ENCODE data around the gene COBL.

Gene COBL

DNA sequence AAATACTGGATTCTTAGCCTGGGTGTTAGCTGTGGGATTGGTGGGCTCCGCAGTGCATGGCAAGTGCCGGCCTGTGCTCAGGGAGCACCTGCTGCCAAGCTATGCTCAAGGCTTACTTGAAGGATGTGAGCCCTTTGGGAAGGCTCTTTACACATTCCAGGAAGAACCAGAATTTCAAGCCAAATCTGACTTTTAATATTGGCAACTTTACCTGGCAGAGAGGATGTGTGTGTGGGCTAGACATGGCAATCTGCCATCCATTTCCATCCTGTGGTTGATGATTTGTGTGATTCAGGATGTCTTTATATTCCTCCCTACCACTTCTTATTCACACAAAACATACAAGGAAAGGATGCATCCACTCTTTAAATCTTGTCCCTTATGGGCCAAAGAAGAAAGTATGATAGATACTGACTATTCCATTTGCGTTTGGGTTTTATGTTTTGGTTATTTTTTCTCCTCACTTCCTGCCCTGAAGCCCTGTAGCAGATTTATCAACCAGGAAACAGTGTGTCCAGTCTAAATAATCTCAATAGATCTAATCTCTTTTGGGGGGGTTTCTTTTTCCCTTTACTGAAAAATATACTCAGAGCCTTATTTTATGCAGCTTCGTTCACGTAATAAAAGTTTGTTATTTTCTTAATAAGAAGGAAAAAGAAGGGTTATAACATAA lies 247.1 kb downstream of the COBL start:
- no peak for DNase-seq

DNA sequence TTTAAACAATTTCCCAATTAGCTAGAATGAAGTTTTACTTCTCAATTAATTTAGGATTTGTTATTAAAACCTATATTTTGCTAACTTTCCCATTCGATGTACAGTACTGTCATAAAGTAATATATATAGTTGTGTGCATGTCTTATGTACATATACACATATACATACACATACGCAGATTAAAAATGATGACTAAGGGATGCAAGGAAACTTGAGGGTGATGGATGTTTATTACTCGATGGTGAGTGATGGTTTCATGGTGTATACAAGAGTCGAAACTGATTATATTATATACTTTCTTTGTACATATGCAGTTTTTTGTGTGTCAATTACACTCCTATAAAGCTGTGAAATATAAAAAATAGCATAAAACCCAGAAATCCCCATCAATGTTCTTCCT lies 248.2 kb downstream of the COBL start:
- DNase-seq: no peak

DNA sequence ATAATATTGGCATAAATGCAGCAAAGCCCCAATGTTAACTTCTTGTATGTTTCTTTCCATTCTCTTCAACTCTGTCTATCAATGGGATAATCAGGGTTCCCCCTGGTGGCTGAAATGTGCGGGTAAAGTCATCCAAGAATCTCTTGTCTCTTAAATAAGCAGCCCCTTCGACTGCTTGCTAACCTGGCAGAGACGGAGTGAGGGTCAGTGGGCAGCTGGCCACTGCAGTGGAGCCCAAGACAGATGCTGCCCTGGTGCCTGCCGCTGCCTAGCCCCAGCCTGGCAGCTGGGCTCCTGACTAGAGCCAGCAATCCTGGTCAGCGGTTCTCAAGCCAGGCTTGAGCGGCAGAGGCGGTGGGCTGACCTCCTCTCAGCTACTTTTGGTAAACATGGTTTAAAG lies 248.9 kb downstream of the COBL start:
- DNase-seq: peak; percentile 39

DNA sequence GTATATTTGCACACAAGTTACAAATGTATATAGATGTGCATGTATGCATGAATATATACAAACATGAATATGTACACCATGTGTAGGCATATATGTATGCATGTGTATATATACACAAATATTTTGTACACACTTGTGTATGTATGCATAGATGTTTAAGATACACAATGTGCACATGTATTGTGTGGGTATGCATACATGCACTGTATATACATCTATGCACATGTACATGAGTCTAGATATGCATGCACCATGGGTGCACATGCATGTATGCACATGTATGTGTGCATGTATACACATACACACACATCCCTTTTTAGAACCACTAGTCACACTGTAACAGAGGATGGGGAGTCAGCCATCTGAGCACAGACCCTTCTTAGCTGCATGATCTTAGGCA lies 249.4 kb downstream of the COBL start:
- no peak for DNase-seq

DNA sequence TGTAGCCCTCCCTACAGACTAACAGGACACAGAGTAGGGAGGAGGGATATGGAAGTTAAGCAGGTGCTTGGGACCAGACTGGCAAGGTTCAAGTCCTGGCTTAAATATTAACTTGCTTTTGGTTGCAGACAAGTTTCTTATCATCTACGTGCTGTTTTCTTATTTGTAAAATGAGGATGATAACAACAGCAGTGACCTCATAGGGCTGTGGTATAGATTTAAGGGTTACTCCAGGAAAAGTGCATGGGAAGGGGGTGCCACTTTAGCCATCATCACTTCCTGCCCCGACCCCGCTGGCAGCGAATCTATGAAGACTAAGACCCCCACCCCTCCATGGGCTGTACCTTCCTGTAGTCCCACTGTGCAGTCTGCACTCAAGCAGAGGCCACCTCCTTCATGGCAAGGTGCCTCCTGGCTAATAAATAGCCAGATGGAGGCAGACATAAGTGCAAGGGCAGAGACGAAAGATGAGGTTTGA lies 250.2 kb downstream of the COBL start:
- no peak for DNase-seq

DNA sequence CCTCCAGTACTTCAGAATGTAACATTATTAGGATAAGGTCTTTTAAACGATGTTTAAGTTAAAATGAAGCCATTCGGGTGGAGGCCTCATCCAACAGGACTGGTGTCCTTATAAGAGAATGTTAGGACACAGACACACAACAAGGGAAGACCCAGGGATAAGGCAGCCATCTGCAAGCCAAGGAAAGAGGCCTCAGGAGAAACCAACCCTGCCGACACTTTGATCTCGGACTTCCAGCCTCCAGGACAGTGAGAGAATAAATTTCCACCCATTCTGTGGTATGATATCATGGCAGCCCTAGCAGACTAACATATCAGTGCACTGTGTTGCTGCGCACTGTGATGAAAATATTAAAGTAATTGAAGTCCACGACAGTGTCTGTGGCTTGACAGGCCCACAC lies 250.8 kb downstream of the COBL start:
- no peak for DNase-seq

DNA sequence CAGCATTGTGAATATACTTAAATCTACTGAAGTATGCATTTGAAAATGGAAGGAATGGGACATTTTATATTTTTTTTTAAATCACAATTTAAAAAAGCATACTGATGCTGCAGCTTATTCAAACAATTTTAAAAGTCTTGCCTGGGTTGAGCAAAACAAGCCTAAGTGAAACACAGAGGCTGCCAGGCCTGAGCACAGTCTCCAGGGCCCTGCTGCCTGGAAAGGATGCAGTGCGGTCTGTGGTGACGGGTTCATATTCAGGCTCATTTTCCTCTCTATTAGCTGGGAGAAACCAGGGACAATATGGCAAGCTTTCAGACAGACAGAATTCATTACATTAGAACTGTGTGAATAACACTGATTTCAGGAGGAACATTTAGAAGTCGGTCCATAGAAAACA lies 251.9 kb downstream of the COBL start:
- DNase-seq: no peak

DNA sequence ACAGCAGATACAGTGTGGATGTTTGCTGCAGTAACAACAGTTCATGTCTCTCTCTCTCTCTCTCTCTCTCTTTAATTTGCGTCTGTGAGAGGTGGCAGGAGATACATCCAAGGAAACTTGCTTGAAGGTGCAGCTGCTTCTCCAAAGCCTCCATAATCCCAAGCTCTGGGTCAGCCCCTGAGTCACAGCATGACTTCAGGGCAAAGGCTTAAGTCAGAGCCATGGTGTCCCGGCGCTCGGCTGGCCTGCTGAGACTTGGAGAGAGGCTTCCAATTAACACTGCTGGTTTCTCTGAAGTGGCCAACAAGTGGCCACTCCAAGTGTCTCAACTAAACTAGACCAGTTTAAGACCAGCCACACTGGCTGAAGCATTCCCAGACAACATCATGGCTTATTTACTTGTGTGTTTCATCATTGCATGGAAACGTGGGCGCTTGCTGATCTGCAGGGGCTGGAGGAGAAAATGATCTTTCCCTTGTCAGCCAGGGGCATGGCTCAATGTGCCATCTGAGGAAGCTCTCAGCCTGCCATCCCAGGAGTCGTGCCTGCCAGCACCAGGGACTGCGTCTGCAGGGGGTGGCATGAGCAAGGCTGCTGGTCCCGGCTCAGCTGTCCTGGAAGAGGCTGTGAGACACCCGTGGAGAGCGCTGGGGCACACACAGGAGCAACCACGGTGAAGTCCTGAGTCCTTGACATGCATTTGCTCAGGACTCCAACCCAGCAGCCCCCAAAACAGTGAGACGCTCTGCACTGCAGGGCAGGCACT lies 254.2 kb downstream of the COBL start:
- DNase-seq: no peak

DNA sequence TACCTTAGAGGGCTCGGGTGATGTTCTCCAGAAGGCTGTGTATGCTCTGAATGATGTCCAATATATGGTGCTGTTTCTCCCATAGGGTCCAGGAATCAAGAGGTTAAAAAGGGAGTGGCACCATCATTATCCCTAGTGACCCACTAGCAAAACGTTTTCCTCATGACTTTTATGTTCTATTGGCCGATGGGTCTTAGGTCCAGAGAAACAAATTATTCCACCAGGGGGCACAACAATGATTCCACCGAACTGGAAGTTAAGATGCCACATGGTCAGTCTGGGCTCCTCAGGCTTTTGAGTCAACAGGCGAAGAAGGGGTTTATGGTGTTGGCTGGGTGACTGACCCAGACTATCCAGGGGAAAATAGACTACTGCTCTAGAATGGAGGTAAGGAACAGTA lies 256.1 kb downstream of the COBL start:
- DNase-seq: no peak

DNA sequence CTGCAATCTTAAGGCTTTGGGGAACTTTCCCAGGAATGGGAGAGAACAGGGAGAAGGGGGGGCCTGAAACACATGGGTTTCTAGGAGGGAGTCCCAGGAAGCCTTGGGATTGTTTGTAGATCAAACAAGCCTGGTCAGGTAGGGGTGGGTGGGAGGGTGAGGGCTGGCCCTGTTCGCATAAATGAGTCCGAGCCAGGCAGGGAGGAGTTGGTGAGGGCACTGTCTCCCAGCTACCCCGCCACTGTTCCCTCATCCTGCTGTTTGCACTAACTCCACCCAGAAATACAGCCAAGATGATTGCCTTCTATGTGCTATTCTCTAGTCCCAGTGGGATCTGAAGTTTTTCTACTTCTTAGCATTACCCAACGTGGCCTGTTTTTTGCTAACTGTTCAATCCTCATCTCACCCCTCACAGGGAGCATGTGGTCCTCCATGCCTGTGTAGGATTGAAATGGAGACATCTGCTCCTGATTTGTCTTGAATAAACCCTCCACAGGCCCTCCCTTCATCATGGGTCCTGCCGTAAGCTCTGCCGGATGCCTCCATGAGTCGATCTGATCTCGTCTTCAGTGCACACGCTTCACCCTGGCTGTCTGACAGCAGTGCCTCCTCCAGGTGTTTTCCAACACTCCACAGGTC lies 257.0 kb downstream of the COBL start:
- DNase-seq: no peak

DNA sequence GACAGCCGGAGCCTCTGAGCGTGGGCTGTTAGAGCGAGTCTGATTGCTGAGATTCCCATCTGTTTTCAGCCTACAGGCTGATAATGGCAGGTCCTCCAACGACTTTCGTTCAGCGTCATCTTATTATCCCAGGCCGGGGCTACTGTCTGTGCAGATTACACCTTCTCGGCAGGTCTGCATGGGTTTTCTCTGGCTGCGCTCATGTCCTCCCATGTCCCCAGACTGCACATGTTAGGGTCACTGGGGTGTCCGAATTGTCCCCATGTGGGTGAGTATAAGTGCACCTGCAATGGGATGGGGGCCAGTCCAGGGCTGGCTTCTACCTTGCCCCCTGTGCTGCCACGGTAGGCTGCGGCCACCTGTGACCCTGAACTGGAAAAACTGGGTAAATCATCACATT lies 257.8 kb downstream of the COBL start:
- no peak for DNase-seq

DNA sequence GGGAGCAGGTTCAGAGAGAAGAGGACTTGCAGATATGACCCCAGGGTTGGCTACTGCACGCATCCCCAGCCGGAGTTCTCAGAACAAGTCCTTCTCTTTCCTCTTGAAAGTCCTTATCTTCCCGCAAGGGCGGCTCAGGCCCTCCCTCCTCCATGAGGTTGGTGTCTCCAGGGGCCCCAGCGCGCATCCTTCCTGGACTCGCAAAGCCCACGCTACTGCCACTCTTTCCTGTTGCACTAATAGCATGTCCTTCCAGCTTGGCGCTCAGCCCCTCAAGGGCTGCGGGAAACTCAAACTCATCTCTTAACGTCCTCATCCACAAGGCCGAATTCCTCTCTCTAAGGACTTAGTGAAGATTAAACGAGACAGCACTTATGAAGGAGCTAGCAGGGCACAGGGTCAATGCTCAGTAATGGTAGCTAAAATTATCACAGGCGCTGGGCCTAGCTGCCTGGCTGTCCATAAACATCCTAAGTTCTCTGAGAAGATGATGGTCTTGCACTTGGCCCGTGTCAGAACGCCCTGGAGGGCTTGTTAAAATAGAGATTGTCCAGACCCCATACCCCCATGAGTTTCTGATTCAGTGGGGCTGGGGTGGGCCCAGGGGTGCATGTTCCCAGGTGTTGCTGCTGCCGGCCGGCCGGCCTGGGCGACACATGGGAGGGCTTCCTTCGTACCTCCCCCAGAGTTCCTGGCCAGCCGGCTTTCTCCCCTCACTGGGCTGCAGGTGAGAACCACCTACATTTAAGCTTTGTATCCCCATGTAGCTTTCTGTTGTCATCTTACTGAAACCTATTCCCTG lies 261.4 kb downstream of the COBL start:
- DNase-seq: no peak

DNA sequence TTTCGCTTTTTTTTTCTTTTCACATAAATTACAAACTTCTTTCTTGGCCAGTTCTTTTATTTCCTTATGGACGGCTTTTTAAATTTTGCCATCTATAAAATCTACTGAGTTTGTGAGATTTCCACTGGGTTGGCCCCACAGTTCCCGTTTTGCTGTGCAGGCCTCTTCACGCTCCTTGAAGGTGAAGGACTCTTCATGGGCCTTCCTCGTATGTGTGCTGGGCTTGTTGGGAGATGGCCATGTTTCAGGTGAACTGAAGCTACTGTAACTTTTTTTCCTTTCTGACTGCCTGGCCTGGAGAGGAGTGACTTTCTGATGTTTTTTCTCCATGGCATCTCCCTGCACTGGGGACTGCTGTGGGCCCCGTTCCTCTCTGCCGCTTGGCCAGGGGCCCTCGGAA lies 262.4 kb downstream of the COBL start:
- no peak for DNase-seq

DNA sequence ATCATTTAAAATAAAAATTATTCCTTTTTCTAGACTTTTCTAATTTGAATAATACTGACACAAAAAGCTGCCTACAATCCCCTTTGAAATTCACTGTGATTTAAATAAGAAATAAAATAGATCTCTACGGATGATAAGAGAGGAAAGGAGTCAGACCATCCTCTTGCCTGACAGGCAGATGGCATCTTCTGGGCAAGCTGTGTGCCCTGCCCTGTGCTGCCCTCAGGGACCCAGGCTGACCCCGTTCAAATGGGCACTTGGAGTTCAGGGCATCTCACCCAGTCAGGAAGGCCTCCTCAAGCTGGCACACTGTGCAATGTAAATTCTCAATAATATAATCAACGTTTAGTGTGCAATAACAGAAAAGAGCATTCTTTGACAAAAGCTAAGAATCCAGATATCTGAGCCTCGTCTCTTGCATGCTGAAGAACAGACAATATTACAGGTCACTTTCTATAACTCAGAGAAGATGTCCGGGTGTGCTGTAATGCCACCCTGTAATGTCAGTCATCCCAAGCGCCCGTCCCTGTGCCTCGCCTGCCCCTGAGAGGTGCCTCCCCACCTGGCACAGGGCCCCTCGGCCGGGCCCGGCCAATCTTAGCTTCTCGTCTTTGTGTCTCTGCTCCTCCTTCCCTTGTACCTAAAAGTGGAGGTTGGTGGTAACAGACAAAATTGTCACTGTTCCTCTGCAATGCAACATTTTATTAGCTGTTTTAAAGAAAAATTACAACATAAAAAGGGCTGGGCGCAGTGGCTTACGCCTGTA lies 263.3 kb downstream of the COBL start:
- DNase-seq: no peak

DNA sequence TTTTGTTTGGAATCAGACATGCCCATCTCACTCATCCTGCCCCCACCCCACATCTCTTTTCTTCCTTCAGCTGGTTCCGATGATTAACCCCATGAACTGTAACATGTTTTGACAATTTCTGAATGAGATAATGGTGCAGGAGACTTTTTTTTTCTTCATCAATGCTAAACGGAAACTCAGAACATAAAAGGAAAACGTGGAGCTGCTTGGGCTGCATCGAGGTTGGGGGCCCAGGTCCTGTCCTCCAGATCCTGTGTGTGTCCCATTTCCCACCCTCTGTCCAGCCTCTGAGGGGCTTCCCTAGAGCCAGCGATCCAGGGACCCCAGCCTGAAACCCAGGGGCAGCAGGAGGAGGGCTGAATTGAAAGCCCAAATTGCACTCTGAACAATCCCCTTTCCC lies 270.1 kb downstream of the COBL start:
- DNase-seq: no peak

DNA sequence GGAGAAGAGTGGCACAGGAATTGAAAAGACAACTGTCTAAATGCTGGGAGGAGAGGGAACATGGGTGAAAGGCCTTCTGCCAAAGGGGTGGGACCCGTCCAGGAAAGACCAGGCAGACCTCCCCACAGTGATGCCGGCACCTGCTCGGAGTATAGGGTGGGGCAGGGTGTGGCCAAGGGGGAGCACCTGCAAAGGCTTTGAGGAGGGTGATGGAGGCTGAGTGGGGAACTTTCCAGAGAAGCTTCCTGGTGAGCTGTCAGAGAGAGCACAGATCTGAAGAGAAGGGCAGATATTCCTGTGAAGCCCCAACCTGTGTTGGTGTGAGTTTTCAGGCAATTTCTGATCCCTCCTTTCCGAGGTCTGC lies 270.5 kb downstream of the COBL start:
- DNase-seq: no peak

DNA sequence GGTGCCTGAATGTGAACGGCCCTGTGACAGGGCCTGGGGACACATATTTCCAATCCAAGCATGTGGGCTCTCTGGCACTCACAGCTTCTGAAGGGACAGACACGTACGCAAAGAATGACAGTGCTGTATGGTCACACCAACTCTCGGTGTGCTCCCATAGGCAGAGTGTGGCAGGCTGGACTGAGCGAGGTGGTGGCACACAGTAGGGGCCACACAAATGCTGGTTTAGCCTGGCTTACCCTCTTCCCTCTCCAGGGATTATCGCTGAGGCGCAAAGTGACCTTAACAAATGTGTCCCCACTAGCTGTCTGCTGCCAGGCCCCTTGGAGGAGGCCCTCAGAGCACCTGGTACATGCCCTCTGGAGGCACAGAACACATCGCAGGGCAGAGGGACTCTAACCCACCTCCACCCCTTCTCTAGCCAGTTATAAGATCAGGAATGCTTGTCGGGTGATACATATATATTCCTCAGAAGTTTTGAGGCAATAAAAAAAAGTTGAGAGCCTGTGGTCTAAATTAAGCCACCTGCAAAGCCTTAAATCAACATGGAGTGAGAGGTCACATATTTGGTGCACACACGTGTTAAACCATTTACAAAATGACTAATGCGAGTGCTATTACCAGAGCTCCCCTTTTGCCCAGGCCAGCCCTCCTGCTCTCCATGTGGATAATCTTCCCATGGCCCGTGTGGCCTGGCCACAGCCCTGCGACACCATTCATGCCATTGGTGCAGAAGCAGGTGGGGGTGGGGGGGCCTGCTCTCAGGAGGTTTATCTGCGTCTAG lies 271.1 kb downstream of the COBL start:
- DNase-seq: no peak

DNA sequence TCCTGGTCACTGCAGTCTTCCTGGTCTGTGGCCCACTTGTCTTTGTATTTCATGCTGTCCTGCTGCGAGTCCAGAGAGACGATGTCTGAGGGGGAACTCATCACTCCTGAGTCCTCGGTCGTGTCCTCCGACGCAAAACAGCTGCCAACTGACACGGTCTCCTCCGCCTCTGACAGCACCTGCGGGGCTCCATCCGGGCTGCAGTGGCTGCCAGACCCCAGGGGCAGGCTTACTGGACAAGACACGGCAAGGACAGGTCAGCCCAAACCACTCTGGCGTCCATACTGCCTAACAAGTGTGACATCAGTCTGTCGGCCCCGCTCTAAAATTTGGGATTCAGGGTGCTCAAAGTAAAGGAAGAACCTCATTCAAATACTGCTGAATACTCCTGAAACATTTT lies 273.1 kb downstream of the COBL start:
- DNase-seq: no peak

DNA sequence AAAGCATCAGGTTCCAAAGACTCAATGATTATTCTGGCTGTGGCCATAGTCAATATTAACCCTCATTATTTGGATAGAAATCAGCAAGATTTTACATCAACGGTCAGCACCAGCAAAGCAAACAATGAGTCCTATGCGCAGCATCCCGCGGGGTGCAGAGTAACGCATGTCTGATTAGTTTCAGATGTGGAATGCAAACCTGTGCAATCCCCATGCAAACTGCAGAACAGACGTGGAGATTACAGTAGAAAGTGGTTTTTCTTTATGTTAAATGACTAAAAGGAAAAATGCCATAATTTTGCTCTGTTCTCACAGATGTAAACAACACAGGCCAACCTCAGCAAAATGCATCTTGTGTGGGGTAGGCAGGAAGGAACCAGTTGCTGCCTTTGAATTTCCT lies 275.8 kb downstream of the COBL start:
- DNase-seq: no peak

DNA sequence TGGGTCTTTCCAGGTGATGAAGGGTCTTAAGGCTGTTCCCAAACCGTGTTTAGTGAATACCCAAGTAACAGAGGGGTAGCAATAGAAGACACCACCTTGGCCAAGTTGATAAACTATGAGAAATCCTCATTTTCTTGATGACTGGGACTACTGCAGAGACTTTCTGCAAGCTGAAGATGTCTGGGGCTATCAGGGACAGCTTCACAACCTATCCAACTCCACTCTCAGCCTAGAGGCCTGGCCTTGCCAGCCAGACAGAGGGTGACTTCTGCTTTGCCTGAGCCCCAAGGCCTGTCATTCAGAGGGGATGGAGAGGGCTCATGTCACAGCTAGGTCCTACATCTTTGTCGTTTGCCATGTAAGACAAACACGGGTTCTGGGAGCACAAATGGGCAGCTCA lies 278.0 kb downstream of the COBL start:
- DNase-seq: no peak

DNA sequence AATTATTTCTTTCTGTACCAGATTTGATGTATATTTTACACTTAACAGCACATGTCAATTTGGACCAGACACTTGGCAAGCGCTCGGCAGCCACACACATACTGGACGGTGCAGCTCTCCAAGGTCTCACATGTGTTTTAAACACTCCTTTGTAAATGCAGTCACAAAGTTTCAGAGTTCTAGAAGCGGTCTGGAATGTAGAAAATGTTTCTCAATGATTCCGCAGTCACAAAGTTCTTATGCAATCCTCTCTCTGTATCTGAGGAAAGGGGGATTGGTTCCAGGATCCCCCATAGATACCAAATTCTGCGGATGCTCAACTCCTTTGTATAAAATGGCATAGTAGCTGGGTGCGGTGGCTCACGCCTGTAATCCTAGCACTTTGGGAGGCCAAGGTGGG lies 280.9 kb downstream of the COBL start:
- no peak for DNase-seq

All from NCI-H1436 (cell line).